GM23248 (cell line): ENCODE results near the gene PLIN1.

Source experiments
- EZH2 ChIP-seq: fragments of 200-600 bp; sonication (generic); IDR thresholded peaks from 2 replicates; pipeline ENCODE4 v1.6.1; 2018; ENCODE audit warnings: antibody characterized with exemption, mild to moderate bottlenecking; ENCODE audit not compliant: insufficient read depth, poor library complexity, severe bottlenecking
- EZH2phosphoT487 ChIP-seq: fragments of 200-600 bp; sonication (generic); IDR thresholded peaks from 2 replicates; pipeline ENCODE4 v1.6.1; 2018; ENCODE audit warnings: antibody characterized with exemption, moderate library complexity, mild to moderate bottlenecking, low read depth; ENCODE audit not compliant: insufficient read depth

GRCh38 chr15:89723031-89723430 is 43.9 kb upstream of the PLIN1 start:
- no peak for TF ChIP-seq EZH2phosphoT487
- TF ChIP-seq EZH2, result no peak
